Hypothalamus (tissue), 51 donors: ENCODE measurements around the gene DHX8.

Experiments used
- DNase-seq, 51 donors: peaks; one replicate each; lab custom pipeline; 2025; lab: John Stamatoyannopoulos, UW

The DHX8 gene

DNA sequence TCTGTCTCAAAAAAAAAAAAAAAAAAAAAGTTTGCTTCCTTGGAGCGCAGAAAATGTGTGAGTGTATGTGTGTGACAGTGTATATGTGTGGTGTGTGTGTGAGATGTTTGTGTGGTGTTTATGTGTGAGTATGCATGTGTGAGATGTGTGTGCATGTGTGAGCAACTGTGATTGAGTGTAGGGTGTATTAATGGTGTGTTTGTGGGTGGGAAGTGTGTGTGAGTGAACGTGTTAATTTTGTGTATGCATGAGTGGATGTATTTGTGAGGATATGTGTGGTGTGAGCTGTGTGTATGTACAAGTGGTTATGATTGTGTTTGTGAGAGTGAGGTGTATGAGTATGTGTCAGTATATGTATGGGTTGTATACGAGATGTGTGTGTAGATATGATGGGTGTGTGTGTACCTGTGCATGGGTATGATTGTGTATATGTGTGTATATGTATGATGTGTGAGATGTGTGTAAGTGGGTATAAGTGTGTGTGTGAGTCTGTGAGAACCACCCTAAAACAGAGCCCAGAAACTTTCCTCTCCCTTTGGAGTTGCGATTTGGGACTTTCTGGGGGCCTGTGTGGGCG, 84.8 kb downstream of the DHX8 start:
- no peak for DNase-seq

DNA sequence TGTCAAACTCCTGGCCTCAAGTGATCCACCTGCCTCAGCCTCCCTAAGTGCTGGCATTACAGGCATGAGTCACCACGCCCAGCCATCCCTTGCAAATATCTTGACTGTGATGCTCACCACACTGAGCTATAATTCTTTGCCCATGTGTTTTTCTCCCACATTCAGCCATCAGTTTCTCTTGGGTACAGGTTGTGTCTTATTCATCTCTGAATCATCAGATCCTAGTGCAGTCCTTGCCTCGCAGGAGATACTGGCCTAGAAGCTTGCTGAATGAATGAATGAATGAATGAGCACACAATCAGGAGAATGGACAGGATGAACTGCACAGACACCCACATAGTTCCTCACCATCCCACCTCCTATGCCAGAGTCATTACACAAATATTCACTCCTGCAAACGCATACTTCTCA, 86.7 kb downstream of the DHX8 start:
- peak in 2 of 51 donors; percentile 5 to 37 for DNase-seq

DNA sequence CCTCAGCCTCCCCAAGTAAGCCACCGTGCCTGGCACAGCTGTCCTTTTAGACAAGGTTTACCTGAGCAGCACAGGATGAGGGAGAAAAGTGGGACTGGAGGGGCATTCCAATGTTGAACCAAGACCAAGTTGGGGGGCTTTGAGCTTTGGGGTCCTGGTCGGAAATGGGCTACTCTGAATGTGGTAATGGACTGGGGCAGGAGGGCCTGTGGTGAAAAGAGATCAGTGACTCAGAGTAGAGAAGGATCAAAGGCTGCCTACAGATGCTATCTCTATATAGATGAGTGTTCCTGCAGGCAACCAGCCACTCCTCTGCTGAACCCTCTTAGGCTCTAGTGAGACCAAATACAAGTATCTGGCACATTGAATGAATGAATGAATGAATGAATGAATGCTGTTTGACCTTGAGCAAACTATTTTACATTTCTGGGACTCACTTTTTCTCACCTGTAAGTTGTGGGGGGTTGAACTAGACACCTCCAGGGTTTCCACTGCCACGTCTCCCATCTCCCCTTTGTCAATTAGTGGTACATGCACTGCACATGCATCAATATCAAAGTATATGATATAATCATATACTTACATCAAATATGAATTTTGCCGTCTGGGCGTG, 88.7 kb downstream of the DHX8 start:
- DNase-seq: no peak

DNA sequence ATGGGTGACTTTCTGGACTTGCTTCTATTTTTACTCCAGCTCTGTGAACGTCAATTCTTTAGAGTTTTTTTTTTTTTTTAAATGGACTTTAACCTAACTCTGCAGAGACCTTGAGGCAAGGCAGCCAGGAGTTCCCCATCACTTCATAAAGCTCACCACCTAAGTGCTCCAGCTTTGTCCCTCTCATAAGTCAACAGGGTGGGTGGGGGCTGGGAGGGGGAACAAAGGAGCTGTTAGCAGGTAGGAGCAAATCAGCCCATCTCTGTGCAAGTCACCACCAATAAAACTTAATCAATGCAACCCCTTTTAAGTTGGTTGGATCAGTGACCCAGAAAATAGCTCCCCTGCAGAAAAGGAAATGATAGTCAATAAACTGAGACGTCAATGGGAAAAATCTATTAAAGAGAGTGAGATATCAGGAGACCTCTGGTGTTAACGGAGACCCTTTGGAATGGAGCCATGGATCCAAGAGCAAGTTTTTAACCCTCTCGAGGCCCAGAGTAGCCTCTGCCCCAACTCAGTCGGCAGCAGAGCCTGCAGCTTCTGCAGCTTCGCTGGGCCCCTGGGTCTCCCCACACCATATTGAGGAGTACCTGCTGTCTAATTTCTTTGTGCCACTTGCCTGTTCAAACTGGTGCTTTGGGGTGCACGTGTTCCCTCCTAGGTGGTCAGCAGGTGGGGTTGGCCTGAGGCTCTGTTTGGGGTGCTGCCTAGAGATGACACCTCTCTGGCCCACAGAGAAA, 90.0 kb downstream of the DHX8 start:
- no peak for DNase-seq

DNA sequence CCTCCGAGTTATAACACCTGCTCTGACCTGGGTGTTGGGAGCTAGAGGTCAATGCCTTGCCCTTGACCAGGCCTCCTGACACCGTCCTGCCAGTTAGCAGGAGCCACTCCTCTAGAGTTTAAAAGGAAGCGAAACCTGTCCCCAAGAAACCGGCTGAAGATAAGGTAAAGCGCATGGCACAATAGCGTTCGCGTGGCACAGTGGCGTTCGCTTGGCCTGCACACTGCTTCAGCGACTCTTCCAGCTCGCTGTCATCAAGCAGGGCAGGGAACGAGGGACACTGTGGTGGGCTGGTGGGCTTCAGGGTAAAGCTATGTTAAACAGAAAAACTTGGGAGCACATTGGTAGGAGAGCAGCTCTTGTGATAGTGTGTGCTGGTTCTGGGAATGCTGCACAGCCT, 90.6 kb downstream of the DHX8 start:
- DNase-seq: no peak

DNA sequence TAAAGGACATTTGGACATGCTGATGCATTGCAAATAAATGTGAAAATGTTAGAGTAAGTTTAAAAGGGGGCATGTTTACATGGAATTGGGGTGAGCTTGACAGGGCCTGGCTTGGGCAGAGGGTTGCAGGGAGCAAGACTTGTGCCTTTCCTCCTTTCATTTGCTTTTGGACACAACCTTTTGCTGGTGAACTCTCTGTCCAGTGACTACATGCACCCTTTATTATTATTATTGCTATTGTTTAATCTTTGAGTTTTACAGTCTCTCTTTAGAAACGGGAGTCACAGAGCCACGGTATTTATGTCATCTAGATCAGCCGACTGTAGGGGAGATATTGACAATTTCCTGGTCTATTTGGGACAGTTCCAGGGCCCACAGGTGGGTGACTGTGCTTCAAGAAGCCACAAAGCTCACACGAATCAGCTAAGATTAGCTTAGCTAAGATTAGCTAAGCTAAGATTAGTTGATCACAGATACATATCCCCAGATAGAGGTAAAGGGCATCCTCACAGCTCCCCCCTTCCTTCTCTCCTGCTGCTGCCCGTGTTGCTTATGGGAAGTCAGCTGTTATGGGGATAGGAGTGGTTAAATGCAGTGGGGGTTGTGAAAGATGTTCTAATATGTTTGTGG, 91.2 kb downstream of the DHX8 start:
- DNase-seq: no peak
